ENCODE measurements around the gene ALDH1A1. TPM values are rescaled to one million over a fixed set of nuclear protein-coding genes. Genes with fewer than 3 reads are reported as not detected.

Gene ALDH1A1
- polyA plus RNA-seq, 1 of the 3 experiments (the other 2 are of a cell fraction), result 0.03 TPM

- Histone ChIP-seq H3K79me2 (ENCODE audit: insufficient read depth) (no peaks in the 10 kb centered on the region), H4K20me1 (ENCODE audit: insufficient read depth) (no peaks in the 10 kb centered on the region), H3K27ac (ENCODE audit: low read depth in 2 of 2, low read length in 1 of 2) (no peak overlapping the region), H3F3A (replicated peaks; ENCODE audit: insufficient read depth) (no peaks in the 10 kb centered on the region), H3K4me2 (no peak overlapping the region), H3K4me3 (ENCODE audit: low read depth in 2 of 2, low read length in 1 of 2) (no peak overlapping the region), H3K9me3 (no peaks in the 10 kb centered on the region), H3K9ac (no peak overlapping the region), H3K4me1 (ENCODE audit: control insufficient read depth in 1 of 2, insufficient read depth in 2 of 2, low read depth in 1 of 2, low read length in 1 of 2) (no peaks in the 10 kb centered on the region), H2AFZ (ENCODE audit: low read depth) (no peak overlapping the region), H3K27me3 (ENCODE audit: insufficient read depth) (peaks cover 10% of the 10 kb centered on the region), H3K9me2 (no peaks in the 10 kb centered on the region), H3K36me3 (replicated peaks in 1 of 2; ENCODE audit: control insufficient read depth in 1 of 2, insufficient read depth in 2 of 2, low read length in 1 of 2) (no peaks in the 10 kb centered on the region)
- ChIA-PET POLR2A (no interaction called here), CTCF (interaction anchor here (1.4 kb wide), 1 partner anchor 105 kb away, joined by 8 read pairs; no protein-coding TSS in a partner anchor)
- DNase-seq, result no peak
- 2% methylated on average over 1 of the region's 1 CpG for WGBS (ENCODE audit: low lambda C conversion rate)
- no peak for TF ChIP-seq ZBTB33 (IDR thresholded peaks at IDR 0.05; ENCODE audit: borderline replicate concordance, low read depth)
- no peak for TF ChIP-seq USF1 (IDR thresholded peaks at IDR 0.05; ENCODE audit: borderline replicate concordance, low read depth)
- TF ChIP-seq CHD2 (IDR thresholded peaks at IDR 0.05; ENCODE audit: low read length, partially characterized antibody), result no peak
- no peak for TF ChIP-seq REST (IDR thresholded peaks at IDR 0.05; ENCODE audit: low read depth, low read length)
- TF ChIP-seq MEF2A (IDR thresholded peaks at IDR 0.05; ENCODE audit: borderline replicate concordance, low read depth), result no peak
- TF ChIP-seq YY1 (IDR thresholded peaks at IDR 0.05; ENCODE audit: low read depth), result no peak
- TF ChIP-seq EZH2phosphoT487 (IDR thresholded peaks at IDR 0.05; ENCODE audit: borderline replicate concordance, low read depth), result no peak
- TF ChIP-seq RAD21 (IDR thresholded peaks at IDR 0.05; ENCODE audit: low read length), result no peak
- no peak for TF ChIP-seq ELF1 (IDR thresholded peaks at IDR 0.05)
Measured at GRCh38 chr9:72917892-72918509, 34.9 kb downstream of the ALDH1A1 start.

GRCh38 chr9:72915659-72916058, 37.2 kb downstream of the ALDH1A1 start:
- Histone ChIP-seq H4K20me1 (ENCODE audit: insufficient read depth) (no peaks in the 10 kb centered on the region), H3K9me2 (no peaks in the 10 kb centered on the region), H3K79me2 (ENCODE audit: insufficient read depth) (no peaks in the 10 kb centered on the region), H3K27me3 (ENCODE audit: insufficient read depth) (peaks cover 10% of the 10 kb centered on the region), H2AFZ (ENCODE audit: low read depth) (no peak overlapping the region), H3K4me2 (no peak overlapping the region), H3K4me1 (ENCODE audit: control insufficient read depth in 1 of 2, insufficient read depth in 2 of 2, low read depth in 1 of 2, low read length in 1 of 2) (no peaks in the 10 kb centered on the region), H3K27ac (ENCODE audit: low read depth in 2 of 2, low read length in 1 of 2) (no peak overlapping the region), H3F3A (replicated peaks; ENCODE audit: insufficient read depth) (no peaks in the 10 kb centered on the region), H3K4me3 (ENCODE audit: low read depth in 2 of 2, low read length in 1 of 2) (no peak overlapping the region), H3K9me3 (no peaks in the 10 kb centered on the region), H3K36me3 (replicated peaks in 1 of 2; ENCODE audit: control insufficient read depth in 1 of 2, insufficient read depth in 2 of 2, low read length in 1 of 2) (no peaks in the 10 kb centered on the region), H3K9ac (no peak overlapping the region)
- no peak for TF ChIP-seq JUND (IDR thresholded peaks at IDR 0.05)
- TF ChIP-seq PBX3 (IDR thresholded peaks at IDR 0.05), result no peak
- TF ChIP-seq EP300 (IDR thresholded peaks at IDR 0.05; ENCODE audit: borderline replicate concordance in 1 of 2, low read depth in 1 of 2, low read length in 1 of 2), result no peak
- TF ChIP-seq FOXM1 (IDR thresholded peaks at IDR 0.05; ENCODE audit: low read depth), result no peak
- no peak for TF ChIP-seq USF1 (IDR thresholded peaks at IDR 0.05; ENCODE audit: borderline replicate concordance, low read depth)
- no peak for DNase-seq
- ChIA-PET CTCF (no interaction called here), POLR2A (no interaction called here)
- WGBS (ENCODE audit: low lambda C conversion rate), result 6% methylated on average over 5 of the region's 5 CpGs
